Measurements from ENCODE around the gene BAX.

BAX gene

DNA sequence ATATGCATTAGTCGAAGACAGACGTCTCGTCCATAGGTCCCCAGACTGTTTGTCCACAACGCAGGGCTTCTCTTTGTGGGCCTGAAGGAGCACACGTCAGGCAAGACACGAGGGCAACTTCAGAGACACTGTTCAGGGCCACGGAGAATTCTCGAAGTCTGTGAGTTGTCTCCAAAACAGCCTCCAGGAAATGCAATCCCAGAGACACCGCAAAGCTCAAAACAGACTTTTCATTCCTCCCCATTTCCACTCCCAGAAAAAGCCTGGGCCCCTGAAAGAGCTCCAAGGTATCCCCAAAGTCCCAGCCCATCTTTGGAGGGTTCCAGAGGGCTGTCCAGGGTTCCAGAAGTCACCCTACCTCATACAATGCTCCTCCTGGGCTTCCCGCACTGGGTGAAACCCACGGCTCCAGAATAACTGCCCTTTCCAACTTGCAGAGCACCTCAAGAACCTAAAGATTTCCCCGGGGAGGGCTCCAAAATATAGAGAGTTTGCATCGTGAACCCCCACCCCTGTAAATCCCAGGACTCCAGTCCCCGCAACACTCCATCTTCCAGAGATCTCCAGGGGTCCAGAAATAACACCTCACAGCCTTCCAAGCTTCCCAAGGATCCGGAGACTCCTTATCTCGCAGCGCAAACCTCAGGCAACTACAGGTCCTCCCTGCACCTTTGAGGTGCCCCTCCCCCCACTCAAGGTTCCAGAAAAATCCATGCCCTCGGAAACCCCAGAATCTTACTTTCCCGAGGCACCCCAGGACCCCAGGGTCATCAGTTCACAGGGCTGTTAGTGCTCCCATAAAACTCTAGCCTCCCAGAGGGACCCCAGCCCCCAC is 9.7 kb downstream of the BAX start:
- Histone ChIP-seq H3K9me3 (ENCODE audit: control extremely low read depth in 1 of 5, control insufficient read depth in 4 of 5, insufficient read depth in 2 of 5, low read depth in 1 of 5, low read length in 4 of 5) (no peaks in the 10 kb centered on the region), H3K27me3 (replicated peaks in 2 of 5; ENCODE audit: control insufficient read depth in 4 of 5, insufficient read depth in 5 of 5, low read length in 4 of 5) (no peaks in the 10 kb centered on the region), H3K27ac (ENCODE audit: insufficient read depth in 1 of 2, low read depth in 1 of 2, low read length in 2 of 2, poor library complexity in 1 of 2, severe bottlenecking in 2 of 2) (peak overlapping the region; percentile 97 to 98), H3K36me3 (ENCODE audit: control insufficient read depth in 4 of 4, insufficient read depth in 4 of 4, low read length in 3 of 4) (peaks cover 11 to 42% (median 23%) of the 10 kb centered on the region in 4 experiments), H3K4me1 (ENCODE audit: control extremely low read depth in 1 of 4, control insufficient read depth in 4 of 4, insufficient read depth in 4 of 4, low read length in 3 of 4) (peaks cover 13 to 59% (median 51%) of the 10 kb centered on the region in 4 experiments), H3K4me3 (ENCODE audit: control insufficient read depth in 1 of 7, extremely low read depth in 1 of 7, insufficient read depth in 4 of 7, low read depth in 2 of 7, low read length in 6 of 7) (peak overlapping the region in 6 of 7 experiments; percentile 49 to 92 (median 63))
- 5% methylated on average over 7 of the region's 19 CpGs for WGBS (ENCODE audit: insufficient coverage)
- no peak for DNase-seq
- POLR2A ChIA-PET = interaction anchor here (0.5 to 2.3 kb wide), 15 partner anchors 9 to 1760 kb away, joined by 3 to 26 read pairs (median 3); partner anchors contain the start of genes BAX, GYS1, PPP1R15A and RUVBL2
- CTCF ChIA-PET = interaction anchor here (1.1 to 2.2 kb wide), 2 partner anchors 10 to 46 kb away, joined by 3 to 6 read pairs; partner anchors contain the start of gene BAX

DNA sequence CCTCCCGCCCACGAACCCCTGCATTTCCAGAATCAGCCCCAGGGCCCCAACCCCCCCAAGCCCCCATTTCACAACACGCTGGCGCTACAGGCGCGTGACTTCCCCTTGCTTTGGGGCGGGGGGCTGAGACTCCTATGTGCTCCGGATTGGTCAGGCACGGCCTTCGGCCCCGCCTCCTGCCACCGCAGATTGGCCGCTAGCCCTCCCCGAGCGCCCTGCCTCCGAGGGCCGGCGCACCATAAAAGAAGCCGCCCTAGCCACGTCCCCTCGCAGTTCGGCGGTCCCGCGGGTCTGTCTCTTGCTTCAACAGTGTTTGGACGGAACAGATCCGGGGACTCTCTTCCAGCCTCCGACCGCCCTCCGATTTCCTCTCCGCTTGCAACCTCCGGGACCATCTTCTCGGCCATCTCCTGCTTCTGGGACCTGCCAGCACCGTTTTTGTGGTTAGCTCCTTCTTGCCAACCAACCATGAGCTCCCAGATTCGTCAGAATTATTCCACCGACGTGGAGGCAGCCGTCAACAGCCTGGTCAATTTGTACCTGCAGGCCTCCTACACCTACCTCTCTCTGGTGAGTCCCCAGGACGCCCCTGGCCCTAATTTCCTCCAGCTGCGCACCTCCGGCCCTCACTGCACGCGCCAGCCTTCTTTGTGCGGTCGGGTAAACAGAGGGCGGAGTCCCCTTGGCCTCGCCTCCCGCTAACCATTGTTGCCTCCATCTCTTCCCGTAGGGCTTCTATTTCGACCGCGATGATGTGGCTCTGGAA is 10.5 kb downstream of the BAX start, which contains the start of gene FTL:
FTL (plus strand) TSS at position 270 of the 766 bp plus-strand sequence; CDS start at position 469, 199 bp downstream.
- H3K4me3 ChIP-seq (ENCODE audit: control insufficient read depth in 1 of 7, extremely low read depth in 1 of 7, insufficient read depth in 4 of 7, low read depth in 2 of 7, low read length in 6 of 7) = peak within 1 kb of the TSS; percentile 81 to 96 (median 92)
- ChIA-PET POLR2A (interaction anchor here (0.6 to 2.3 kb wide), 6 partner anchors 12 to 1759 kb away, joined by 3 to 11 read pairs (median 3); partner anchors contain the start of genes GYS1, PPP1R15A and RUVBL2), CTCF (interaction anchor here (1.1 to 2.2 kb wide), 4 partner anchors 11 to 123 kb away, joined by 3 to 6 read pairs (median 6); partner anchors contain the start of gene BAX)
- peaks cover 14 to 48% (median 29%) of the 10 kb centered on the region in 4 experiments for H3K36me3 ChIP-seq (ENCODE audit: control insufficient read depth in 4 of 4, insufficient read depth in 4 of 4, low read length in 3 of 4)
- under 1% methylated on average over 46 of the region's 52 CpGs for WGBS (ENCODE audit: insufficient coverage)
- H3K9me3 ChIP-seq (ENCODE audit: control extremely low read depth in 1 of 5, control insufficient read depth in 4 of 5, insufficient read depth in 2 of 5, low read depth in 1 of 5, low read length in 4 of 5) = no peaks in the 10 kb centered on the region
- H3K27me3 ChIP-seq (replicated peaks in 2 of 5; ENCODE audit: control insufficient read depth in 4 of 5, insufficient read depth in 5 of 5, low read length in 4 of 5) = no peaks in the 10 kb centered on the region
- DNase-seq = peak; percentile 95 to 98 (median 97)
- peaks cover 13 to 59% (median 51%) of the 10 kb centered on the region in 4 experiments for H3K4me1 ChIP-seq (ENCODE audit: control extremely low read depth in 1 of 4, control insufficient read depth in 4 of 4, insufficient read depth in 4 of 4, low read length in 3 of 4)
- H3K27ac ChIP-seq (ENCODE audit: insufficient read depth in 1 of 2, low read depth in 1 of 2, low read length in 2 of 2, poor library complexity in 1 of 2, severe bottlenecking in 2 of 2) = peak within 1 kb of the TSS; percentile 97 to 98

DNA sequence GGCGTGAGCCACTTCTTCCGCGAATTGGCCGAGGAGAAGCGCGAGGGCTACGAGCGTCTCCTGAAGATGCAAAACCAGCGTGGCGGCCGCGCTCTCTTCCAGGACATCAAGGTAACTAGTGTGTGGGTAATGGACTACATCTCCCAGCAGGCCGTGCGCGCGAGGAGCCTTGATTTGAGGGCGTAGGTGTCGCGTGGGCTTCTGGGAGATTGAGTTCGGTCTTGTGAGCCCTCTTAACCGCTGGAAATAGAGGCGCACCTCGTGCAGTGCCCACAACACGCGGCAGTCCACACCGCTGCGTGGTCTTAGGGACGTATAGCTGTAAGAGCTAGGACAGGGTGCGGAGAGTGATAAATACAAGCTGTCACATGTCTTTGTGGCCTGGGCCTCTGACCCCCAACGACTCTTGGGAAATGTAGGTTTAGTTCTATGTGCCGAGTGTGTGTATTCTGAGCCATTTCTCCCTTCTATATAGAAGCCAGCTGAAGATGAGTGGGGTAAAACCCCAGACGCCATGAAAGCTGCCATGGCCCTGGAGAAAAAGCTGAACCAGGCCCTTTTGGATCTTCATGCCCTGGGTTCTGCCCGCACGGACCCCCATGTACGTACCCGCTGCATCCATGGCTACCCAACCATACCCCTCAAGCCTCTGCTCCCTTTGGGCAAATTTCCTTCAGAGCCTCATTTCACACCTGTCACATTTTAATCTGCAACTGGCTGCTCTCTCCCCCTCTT is 11.3 kb downstream of the BAX start:
- WGBS (ENCODE audit: insufficient coverage) = 29% methylated on average over 17 of the region's 36 CpGs
- peaks cover 13 to 61% (median 54%) of the 10 kb centered on the region in 4 experiments for H3K4me1 ChIP-seq (ENCODE audit: control extremely low read depth in 1 of 4, control insufficient read depth in 4 of 4, insufficient read depth in 4 of 4, low read length in 3 of 4)

DNA sequence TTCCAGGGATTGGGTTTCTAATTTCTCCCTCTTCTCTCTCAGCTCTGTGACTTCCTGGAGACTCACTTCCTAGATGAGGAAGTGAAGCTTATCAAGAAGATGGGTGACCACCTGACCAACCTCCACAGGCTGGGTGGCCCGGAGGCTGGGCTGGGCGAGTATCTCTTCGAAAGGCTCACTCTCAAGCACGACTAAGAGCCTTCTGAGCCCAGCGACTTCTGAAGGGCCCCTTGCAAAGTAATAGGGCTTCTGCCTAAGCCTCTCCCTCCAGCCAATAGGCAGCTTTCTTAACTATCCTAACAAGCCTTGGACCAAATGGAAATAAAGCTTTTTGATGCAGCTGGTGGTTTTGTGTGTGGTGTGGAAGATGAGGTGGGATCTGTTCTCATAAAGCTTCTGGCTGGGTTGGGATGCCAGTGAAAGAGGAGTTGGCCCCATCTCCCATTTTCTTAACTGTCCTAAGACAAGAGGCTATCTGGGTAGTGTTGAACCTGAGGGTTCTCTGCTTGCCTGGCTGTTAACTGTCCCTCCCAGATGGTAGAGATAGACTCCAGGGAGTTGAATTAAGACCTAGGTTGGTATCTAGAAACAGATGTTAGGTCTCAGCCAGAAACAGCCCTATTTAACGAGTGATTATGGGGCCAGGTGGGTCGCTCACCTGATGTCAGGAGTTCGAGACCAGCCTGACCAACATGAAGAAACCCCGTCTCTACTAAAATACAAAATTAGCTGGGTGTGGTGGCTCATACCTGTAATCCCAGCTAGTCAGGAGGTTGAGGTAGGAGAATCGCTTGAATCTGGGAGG is 12.1 kb downstream of the BAX start:
- Histone ChIP-seq H3K27ac (ENCODE audit: insufficient read depth in 1 of 2, low read depth in 1 of 2, low read length in 2 of 2, poor library complexity in 1 of 2, severe bottlenecking in 2 of 2) (peak overlapping the region in 1 of 2 experiments; percentile 85), H3K36me3 (ENCODE audit: control insufficient read depth in 4 of 4, insufficient read depth in 4 of 4, low read length in 3 of 4) (peaks cover 14 to 43% (median 31%) of the 10 kb centered on the region in 4 experiments), H3K4me1 (ENCODE audit: control extremely low read depth in 1 of 4, control insufficient read depth in 4 of 4, insufficient read depth in 4 of 4, low read length in 3 of 4) (peaks cover 13 to 53% (median 49%) of the 10 kb centered on the region in 4 experiments), H3K27me3 (replicated peaks in 2 of 5; ENCODE audit: control insufficient read depth in 4 of 5, insufficient read depth in 5 of 5, low read length in 4 of 5) (no peaks in the 10 kb centered on the region), H3K4me3 (ENCODE audit: control insufficient read depth in 1 of 7, extremely low read depth in 1 of 7, insufficient read depth in 4 of 7, low read depth in 2 of 7, low read length in 6 of 7) (peak overlapping the region in 6 of 7 experiments; percentile 81 to 96 (median 92)), H3K9me3 (ENCODE audit: control extremely low read depth in 1 of 5, control insufficient read depth in 4 of 5, insufficient read depth in 2 of 5, low read depth in 1 of 5, low read length in 4 of 5) (no peaks in the 10 kb centered on the region)
- POLR2A ChIA-PET = interaction anchor here (0.6 to 1.3 kb wide), 3 partner anchors 27 to 636 kb away, joined by 3 to 4 read pairs (median 3); partner anchors contain the start of genes GYS1 and RUVBL2
- WGBS (ENCODE audit: insufficient coverage) = 92% methylated on average over 7 of the region's 10 CpGs
- no peak for DNase-seq
- CTCF ChIA-PET = interaction anchor here (0.7 to 1.7 kb wide), 7 partner anchors 10 to 124 kb away, joined by 3 to 6 read pairs (median 5); no protein-coding TSS in a partner anchor

More for the DNA sequence above, 11.3 kb downstream of the BAX start:
- Histone ChIP-seq H3K36me3 (ENCODE audit: control insufficient read depth in 4 of 4, insufficient read depth in 4 of 4, low read length in 3 of 4) (peaks cover 14 to 46% (median 31%) of the 10 kb centered on the region in 4 experiments), H3K4me3 (ENCODE audit: control insufficient read depth in 1 of 7, extremely low read depth in 1 of 7, insufficient read depth in 4 of 7, low read depth in 2 of 7, low read length in 6 of 7) (peak overlapping the region; percentile 81 to 96 (median 92)), H3K27ac (ENCODE audit: insufficient read depth in 1 of 2, low read depth in 1 of 2, low read length in 2 of 2, poor library complexity in 1 of 2, severe bottlenecking in 2 of 2) (peak overlapping the region; percentile 68 to 85), H3K9me3 (ENCODE audit: control extremely low read depth in 1 of 5, control insufficient read depth in 4 of 5, insufficient read depth in 2 of 5, low read depth in 1 of 5, low read length in 4 of 5) (no peaks in the 10 kb centered on the region), H3K27me3 (replicated peaks in 2 of 5; ENCODE audit: control insufficient read depth in 4 of 5, insufficient read depth in 5 of 5, low read length in 4 of 5) (no peaks in the 10 kb centered on the region)
- ChIA-PET POLR2A (interaction anchor here (0.7 to 1.2 kb wide), 5 partner anchors 13 to 94 kb away, joined by 3 to 4 read pairs (median 3); partner anchors contain the start of gene PPP1R15A), CTCF (interaction anchor here (0.7 to 1.7 kb wide), 3 partner anchors 11 to 124 kb away, joined by 3 to 6 read pairs (median 5); no protein-coding TSS in a partner anchor)
- DNase-seq = peak; percentile 84 to 92 (median 90)

DNA sequence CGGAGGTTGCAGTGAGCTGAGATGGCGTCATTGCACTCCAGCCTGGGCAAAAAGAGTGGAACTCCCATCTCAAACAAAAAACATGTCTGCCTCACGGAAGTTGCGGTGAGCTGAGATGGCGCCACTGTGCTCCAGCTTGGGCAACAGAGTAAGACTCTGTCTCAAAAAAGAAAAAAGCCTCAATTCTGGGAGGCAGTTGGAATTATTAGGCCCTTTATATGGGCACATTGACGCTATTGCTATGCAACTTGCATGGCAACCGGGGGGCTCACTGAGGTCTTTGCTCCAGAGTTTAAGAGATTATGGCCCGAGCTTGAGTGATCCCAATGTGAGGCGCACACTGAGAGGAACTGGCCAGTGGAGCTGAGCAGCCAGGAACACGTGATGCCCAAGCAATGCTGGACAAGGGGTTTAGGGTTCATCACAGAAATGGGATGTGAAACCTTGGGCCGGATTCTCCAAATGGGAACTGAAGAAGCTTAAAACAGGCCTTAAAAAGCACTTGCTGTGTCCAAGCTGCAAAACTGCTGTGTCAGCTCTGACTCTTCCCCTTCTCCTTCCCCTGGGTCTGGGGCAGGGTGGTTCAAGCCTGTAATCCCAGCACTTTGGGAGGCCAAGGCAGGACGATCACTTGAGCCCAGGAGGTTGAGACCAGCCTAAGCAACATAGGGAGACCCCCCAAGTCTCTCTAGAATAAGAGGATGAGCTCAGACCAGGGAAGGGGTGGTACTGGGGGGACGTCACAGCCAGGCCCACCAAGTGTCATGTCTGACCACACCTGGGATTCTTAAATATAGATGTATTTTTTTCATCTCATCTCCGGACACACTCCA is 12.9 kb downstream of the BAX start:
- ChIA-PET CTCF (interaction anchor here (0.7 to 1.3 kb wide), 8 partner anchors 9 to 179 kb away, joined by 3 to 5 read pairs (median 3); partner anchors contain the start of genes GYS1 and RUVBL2), POLR2A (interaction anchor here (0.6 to 1.3 kb wide), 5 partner anchors 26 to 636 kb away, joined by 3 to 4 read pairs (median 3); partner anchors contain the start of genes GYS1, NUCB1 and RUVBL2)
- Histone ChIP-seq H3K36me3 (ENCODE audit: control insufficient read depth in 4 of 4, insufficient read depth in 4 of 4, low read length in 3 of 4) (peaks cover 14 to 43% (median 31%) of the 10 kb centered on the region in 4 experiments), H3K27ac (ENCODE audit: insufficient read depth in 1 of 2, low read depth in 1 of 2, low read length in 2 of 2, poor library complexity in 1 of 2, severe bottlenecking in 2 of 2) (peak overlapping the region in 1 of 2 experiments; percentile 85), H3K27me3 (replicated peaks in 2 of 5; ENCODE audit: control insufficient read depth in 4 of 5, insufficient read depth in 5 of 5, low read length in 4 of 5) (no peaks in the 10 kb centered on the region), H3K4me3 (ENCODE audit: control insufficient read depth in 1 of 7, extremely low read depth in 1 of 7, insufficient read depth in 4 of 7, low read depth in 2 of 7, low read length in 6 of 7) (peak overlapping the region in 1 of 7 experiments; percentile 36), H3K9me3 (ENCODE audit: control extremely low read depth in 1 of 5, control insufficient read depth in 4 of 5, insufficient read depth in 2 of 5, low read depth in 1 of 5, low read length in 4 of 5) (no peaks in the 10 kb centered on the region), H3K4me1 (ENCODE audit: control extremely low read depth in 1 of 4, control insufficient read depth in 4 of 4, insufficient read depth in 4 of 4, low read length in 3 of 4) (peaks cover 13 to 45% (median 41%) of the 10 kb centered on the region in 4 experiments)
- DNase-seq = peak in 2 of 3 donors; percentile 34 to 44
- 94% methylated on average over 12 of the region's 14 CpGs for WGBS (ENCODE audit: insufficient coverage)

Data from common myeloid progenitor, CD34-positive (primary cell).